SK-N-SH treated with all-trans-retinoic acid at 6 μM for 48 hours (cell line): ENCODE results near the gene COG2.

Experiments used
- ATAC-seq: fragments of 200-7000 bp; cut with Tn5 transposase; 3 replicates; pipeline ENCODE4 v1.9.1; 2020; ENCODE audit warnings: mild to moderate bottlenecking, moderate library complexity
- ARNTL ChIP-seq: fragments of 450-650 bp; formaldehyde crosslinking; IDR thresholded peaks from 2 replicates; pipeline ENCODE4 v1.5.0; 2020; ENCODE audit warnings: low read depth, mild to moderate bottlenecking, moderate library complexity, borderline replicate concordance
- BACH2 ChIP-seq: fragments of 250-450 bp; sonication (Bioruptor Pico); IDR thresholded peaks from 2 replicates; pipeline ENCODE4 v1.9.0; 2021; ENCODE audit warnings: mild to moderate bottlenecking, borderline replicate concordance
- CREB5 ChIP-seq: fragments of 250-450 bp; sonication (Bioruptor Pico); IDR thresholded peaks from 2 replicates; pipeline ENCODE4 v1.5.1; 2020; ENCODE audit warnings: low read depth, mild to moderate bottlenecking, moderate library complexity
- CSDC2 ChIP-seq: fragments of 250-450 bp; sonication (Bioruptor Pico); IDR thresholded peaks from 2 replicates; pipeline ENCODE4 v1.5.0; 2020; ENCODE audit warnings: mild to moderate bottlenecking, moderate library complexity
- CSRNP3 ChIP-seq: fragments of 250-450 bp; sonication (Bioruptor Pico); IDR thresholded peaks from 2 replicates; pipeline ENCODE4 v1.5.1; 2021; ENCODE audit warnings: mild to moderate bottlenecking, moderate library complexity
- ESRRG ChIP-seq: fragments of 250-450 bp; sonication (Bioruptor Pico); IDR thresholded peaks from 2 replicates; pipeline ENCODE4 v1.6.1; 2021; ENCODE audit warnings: mild to moderate bottlenecking
- GLIS3 ChIP-seq: fragments of 250-450 bp; sonication (Bioruptor Pico); IDR thresholded peaks from 2 replicates; pipeline ENCODE4 v1.5.0; 2020; ENCODE audit warnings: mild to moderate bottlenecking, moderate library complexity
- POU6F1 ChIP-seq: fragments of 250-450 bp; sonication (Bioruptor Pico); IDR thresholded peaks from 2 replicates; pipeline ENCODE4 v1.8.0; 2021; ENCODE audit warnings: low read depth, mild to moderate bottlenecking, moderate library complexity, borderline replicate concordance
- PPARA ChIP-seq: fragments of 250-450 bp; sonication (Bioruptor Pico); IDR thresholded peaks from 2 replicates; pipeline ENCODE4 v1.5.0; 2020; ENCODE audit warnings: mild to moderate bottlenecking, borderline replicate concordance
- TCF4 ChIP-seq: fragments of 250-450 bp; sonication (Bioruptor Pico); IDR thresholded peaks from 2 replicates; pipeline ENCODE4 v1.8.0; 2021; ENCODE audit warnings: mild to moderate bottlenecking, moderate library complexity, borderline replicate concordance
- TOX ChIP-seq: fragments of 250-450 bp; sonication (Bioruptor Pico); IDR thresholded peaks from 2 replicates; pipeline ENCODE4 v1.8.0; 2021; ENCODE audit warnings: mild to moderate bottlenecking, moderate library complexity, borderline replicate concordance
- TSHZ2 ChIP-seq: fragments of 250-450 bp; sonication (Bioruptor Pico); IDR thresholded peaks from 2 replicates; pipeline ENCODE4 v1.5.0; 2020; ENCODE audit warnings: mild to moderate bottlenecking, moderate library complexity
- ZC3H10 ChIP-seq: fragments of 250-450 bp; sonication (Bioruptor Pico); IDR thresholded peaks from 2 replicates; pipeline ENCODE4 v1.5.1; 2021; ENCODE audit warnings: mild to moderate bottlenecking, moderate library complexity
- ZFP30 ChIP-seq: fragments of 450-650 bp; formaldehyde crosslinking; IDR thresholded peaks from 2 replicates; pipeline ENCODE4 v1.5.0; 2022; ENCODE audit warnings: mild to moderate bottlenecking, moderate library complexity
- ZNF565 ChIP-seq: fragments of 450-650 bp; formaldehyde crosslinking; conservative IDR thresholded peaks from 2 replicates; pipeline ENCODE4 v1.5.0; 2020; ENCODE audit warnings: low read depth, mild to moderate bottlenecking, moderate library complexity
- ZNF8 ChIP-seq: fragments of 450-650 bp; formaldehyde crosslinking; IDR thresholded peaks from 2 replicates; pipeline ENCODE4 v1.5.0; 2020; ENCODE audit warnings: mild to moderate bottlenecking, moderate library complexity

The COG2 gene

GRCh38 chr1:230681599-230681998 is 39.3 kb downstream of the COG2 start:
- ATAC-seq, result peak; percentile 91
- TF ChIP-seq ZNF565 (CRISPR knock-in tag) (no peak), GLIS3 (CRISPR knock-in tag) (no peak), BACH2 (CRISPR knock-in tag) (no peak), TSHZ2 (CRISPR knock-in tag) (no peak), PPARA (CRISPR knock-in tag) (no peak), TCF4 (no peak), ESRRG (CRISPR knock-in tag) (no peak), CSRNP3 (no peak), ARNTL (CRISPR knock-in tag) (no peak)

- no peak for TF ChIP-seq POU6F1
- TF ChIP-seq TSHZ2 (CRISPR knock-in tag), result no peak
- ATAC-seq, result peak; percentile 68
These were observed 40.0 kb downstream of the COG2 start for GRCh38 chr1:230682274-230682673.

- TF ChIP-seq PPARA (CRISPR knock-in tag) (no peak), BACH2 (CRISPR knock-in tag) (no peak), ARNTL (CRISPR knock-in tag) (no peak), ESRRG (CRISPR knock-in tag) (no peak), TCF4 (no peak), ZC3H10 (CRISPR knock-in tag) (no peak)
- ATAC-seq, result peak; percentile 16; the same call in 1 of the 3 replicates
These were observed 40.8 kb downstream of the COG2 start for GRCh38 chr1:230682882-230683610.

- ATAC-seq, result no peak
- TF ChIP-seq ZFP30 (CRISPR knock-in tag) (no peak), ARNTL (CRISPR knock-in tag) (no peak), POU6F1 (no peak), TCF4 (no peak), ZC3H10 (CRISPR knock-in tag) (no peak), BACH2 (CRISPR knock-in tag) (no peak), CREB5 (CRISPR knock-in tag) (no peak), ZNF8 (no peak), TOX (no peak), TSHZ2 (CRISPR knock-in tag) (no peak), CSDC2 (no peak), PPARA (CRISPR knock-in tag) (no peak)
These were observed 41.9 kb downstream of the COG2 start for GRCh38 chr1:230684146-230684545.
